ENCODE measurements around the gene FAM98B.

Gene FAM98B

DNA sequence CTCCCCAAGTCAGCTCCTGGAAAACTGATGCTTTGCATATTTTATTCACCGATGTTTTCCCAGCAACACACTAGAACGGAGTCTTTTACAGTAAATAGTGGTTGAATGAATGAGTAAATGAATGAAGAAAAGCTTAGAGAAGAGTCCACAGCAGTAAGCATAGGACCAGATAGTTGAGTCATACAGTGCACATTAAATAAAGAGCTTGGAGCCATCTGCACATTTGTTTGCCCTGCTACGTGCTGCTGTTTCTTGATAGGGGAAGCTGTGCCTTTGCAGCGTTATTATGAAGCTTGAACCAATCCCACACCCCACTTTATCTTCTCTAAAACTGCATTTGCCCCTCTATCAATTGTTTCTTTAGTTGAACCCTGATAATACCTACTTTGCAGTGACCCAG, 1.2 kb downstream of the FAM98B start:
- peak overlapping the region; percentile 69 to 92 (median 88) for H3K4me3 ChIP-seq
- peak overlapping the region; percentile 86 to 97 (median 93) for H3K9ac ChIP-seq
- H4K20me1 ChIP-seq = peaks cover 6 to 58% (median 31%) of the 10 kb centered on the region in 11 experiments; a peak in 17 of 22 replicates
- H3K9me3 ChIP-seq (replicated peaks in 1 of 11) = no peaks in the 10 kb centered on the region
- H3K4me2 ChIP-seq = peak overlapping the region; percentile 77 to 98 (median 94)
- peak overlapping the region in 10 of 11 experiments; percentile 81 to 95 (median 92); a peak in 18 of 22 replicates for H3K27ac ChIP-seq
- H3K4me1 ChIP-seq = peaks cover 14 to 28% (median 22%) of the 10 kb centered on the region in 10 experiments
- peaks cover 0 to 34% (median 18%) of the 10 kb centered on the region in 11 experiments; a peak in 19 of 22 replicates for H3K36me3 ChIP-seq
- H3K27me3 ChIP-seq = no peaks in the 10 kb centered on the region; a peak in 1 of 22 replicates
- TF ChIP-seq Cebpa-rat (IDR thresholded peaks at IDR 0.05) = no peak

DNA sequence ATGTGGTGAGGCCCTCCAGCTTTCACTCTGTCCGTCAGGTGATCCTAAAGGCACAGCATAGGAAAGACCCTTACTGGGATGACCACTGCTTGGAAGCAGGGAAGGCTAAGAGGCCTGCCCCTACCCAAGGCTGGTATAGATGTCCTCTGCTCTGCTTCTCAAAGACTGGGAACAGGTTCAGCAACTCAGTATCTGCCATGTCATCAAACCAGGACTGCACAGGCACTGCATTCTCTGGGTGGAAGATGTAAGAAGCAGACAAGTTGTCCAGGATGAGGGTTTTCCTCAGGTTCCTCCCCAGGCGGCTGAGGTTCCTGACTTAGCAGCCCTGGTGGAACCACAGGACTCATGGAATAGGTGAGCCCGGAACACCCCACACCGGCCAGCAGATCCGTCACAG, 4.7 kb downstream of the FAM98B start:
- Histone ChIP-seq H3K4me3 (no peak overlapping the region), H4K20me1 (peaks cover 12 to 93% (median 66%) of the 10 kb centered on the region in 11 experiments; a peak in 17 of 22 replicates), H3K9ac (no peak overlapping the region), H3K27me3 (no peaks in the 10 kb centered on the region; a peak in 1 of 22 replicates), H3K4me1 (peaks cover 10 to 44% (median 22%) of the 10 kb centered on the region in 10 experiments), H3K9me3 (replicated peaks in 1 of 11) (no peaks in the 10 kb centered on the region), H3K27ac (no peak overlapping the region), H3K4me2 (no peak overlapping the region), H3K36me3 (peaks cover 0 to 34% (median 18%) of the 10 kb centered on the region in 11 experiments; a peak in 19 of 22 replicates)
- no peak for TF ChIP-seq Cebpa-rat (IDR thresholded peaks at IDR 0.05)

DNA sequence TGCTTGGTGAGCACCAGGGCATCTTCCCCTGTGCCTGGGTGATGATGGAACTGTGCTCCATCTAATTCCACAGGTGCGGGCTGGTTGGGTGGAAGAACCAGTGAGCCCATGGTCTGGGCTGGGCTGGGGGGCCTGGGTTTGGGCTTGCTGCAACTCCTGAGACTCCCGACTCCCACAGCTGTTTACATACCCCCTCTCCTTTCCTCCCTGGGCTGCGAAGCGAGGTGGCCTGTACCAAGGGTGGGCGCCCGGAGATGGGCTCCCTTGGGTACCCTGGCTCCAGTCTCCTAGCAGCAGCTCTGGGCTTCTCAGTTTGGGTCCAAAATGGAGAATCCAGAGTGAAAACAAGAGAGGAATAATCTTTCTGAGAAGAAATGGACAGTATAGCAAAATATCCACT, 5.6 kb downstream of the FAM98B start:
- Histone ChIP-seq H3K4me2 (no peak overlapping the region), H3K27me3 (no peaks in the 10 kb centered on the region; a peak in 1 of 22 replicates), H3K4me1 (peaks cover 10 to 44% (median 22%) of the 10 kb centered on the region in 10 experiments), H4K20me1 (peaks cover 12 to 100% (median 74%) of the 10 kb centered on the region in 11 experiments; a peak in 17 of 22 replicates), H3K9me3 (replicated peaks in 1 of 11) (no peaks in the 10 kb centered on the region), H3K9ac (no peak overlapping the region), H3K36me3 (peaks cover 0 to 34% (median 19%) of the 10 kb centered on the region in 11 experiments; a peak in 19 of 22 replicates), H3K27ac (peak overlapping the region in 2 of 11 experiments; percentile 16 to 18; a peak in 1 of 22 replicates), H3K4me3 (no peak overlapping the region)
- no peak for TF ChIP-seq Cebpa-rat (IDR thresholded peaks at IDR 0.05)

DNA sequence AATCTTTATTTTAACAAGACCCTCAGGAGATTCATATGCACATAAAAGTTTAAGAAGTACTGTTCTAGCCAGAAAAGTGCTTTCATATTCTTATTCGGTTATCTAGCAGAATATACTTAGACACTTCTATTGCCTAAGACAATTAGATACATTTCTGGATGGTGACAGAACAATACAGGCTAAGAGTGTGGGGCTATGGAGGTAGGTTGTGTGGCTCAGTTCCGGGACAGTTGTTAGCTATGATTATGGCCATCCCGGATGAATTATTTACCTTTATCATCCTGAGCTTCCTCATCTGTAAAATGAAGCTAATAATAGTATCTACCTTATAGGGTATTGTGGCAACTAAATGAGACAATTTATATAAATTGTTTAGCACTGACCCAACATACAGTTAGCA, 6.6 kb downstream of the FAM98B start:
- Histone ChIP-seq H3K4me1 (peaks cover under 1 to 36% (median 13%) of the 10 kb centered on the region in 10 experiments), H3K4me2 (peak overlapping the region in 6 of 11 experiments; percentile 14 to 69 (median 42); a peak in 9 of 22 replicates), H3K4me3 (no peak overlapping the region), H3K36me3 (peaks cover 0 to 35% (median 19%) of the 10 kb centered on the region in 11 experiments; a peak in 20 of 22 replicates), H3K27me3 (no peaks in the 10 kb centered on the region; a peak in 1 of 22 replicates), H3K9ac (no peak overlapping the region), H3K9me3 (replicated peaks in 1 of 11) (no peaks in the 10 kb centered on the region), H4K20me1 (peaks cover 12 to 99% (median 79%) of the 10 kb centered on the region in 11 experiments; a peak in 17 of 22 replicates), H3K27ac (peak overlapping the region in 3 of 11 experiments; percentile 6 to 48 (median 16); a peak in 5 of 22 replicates)
- no peak for TF ChIP-seq Cebpa-rat (IDR thresholded peaks at IDR 0.05)

DNA sequence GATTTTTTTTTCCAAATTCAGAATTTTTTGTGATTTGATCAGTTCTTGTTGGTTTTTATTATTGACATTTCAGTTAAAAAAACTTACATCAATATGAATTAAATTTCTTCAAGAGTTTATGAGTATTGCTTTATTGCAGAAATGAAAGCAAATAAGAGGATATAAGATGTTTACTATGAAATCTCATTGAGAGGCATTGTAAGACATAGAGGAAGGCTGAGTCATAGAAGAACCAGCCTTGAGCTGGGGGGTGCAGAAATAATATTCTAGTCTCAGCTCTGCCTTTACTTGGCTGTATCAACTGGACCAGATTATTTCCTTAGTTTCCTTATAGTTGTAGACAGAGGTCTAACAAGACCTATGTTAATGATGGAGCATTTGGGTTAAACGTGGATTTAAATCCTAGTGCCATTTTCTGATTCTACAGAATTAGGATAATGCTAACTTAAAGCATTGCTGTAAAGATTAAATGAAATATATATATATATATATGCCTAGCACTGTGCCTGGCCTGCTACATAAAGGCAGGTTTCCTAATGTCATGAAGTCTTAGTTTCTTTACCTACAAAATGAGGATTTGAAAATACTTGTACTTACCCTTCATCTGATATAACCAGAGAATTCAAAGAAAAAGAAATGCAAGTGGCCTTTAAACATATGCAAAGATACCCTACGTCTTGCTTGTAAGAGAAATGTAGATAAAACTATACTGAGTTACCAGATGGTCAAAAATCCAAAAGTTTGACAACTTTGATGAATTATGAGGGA, 7.3 kb downstream of the FAM98B start:
- Histone ChIP-seq H3K4me2 (peak overlapping the region in 6 of 11 experiments; percentile 27 to 69 (median 41); a peak in 9 of 22 replicates), H3K36me3 (peaks cover 0 to 42% (median 21%) of the 10 kb centered on the region in 11 experiments; a peak in 20 of 22 replicates), H3K9me3 (replicated peaks in 1 of 11) (no peaks in the 10 kb centered on the region), H3K27ac (peak overlapping the region in 2 of 11 experiments; percentile 16 to 48; a peak in 4 of 22 replicates), H3K9ac (no peak overlapping the region), H3K4me1 (peaks cover 0 to 29% (median 10%) of the 10 kb centered on the region in 10 experiments; a peak in 11 of 20 replicates), H3K4me3 (no peak overlapping the region), H4K20me1 (peaks cover 12 to 99% (median 79%) of the 10 kb centered on the region in 11 experiments; a peak in 17 of 22 replicates), H3K27me3 (no peaks in the 10 kb centered on the region; a peak in 1 of 22 replicates)
- no peak for TF ChIP-seq Cebpa-rat (IDR thresholded peaks at IDR 0.05)

DNA sequence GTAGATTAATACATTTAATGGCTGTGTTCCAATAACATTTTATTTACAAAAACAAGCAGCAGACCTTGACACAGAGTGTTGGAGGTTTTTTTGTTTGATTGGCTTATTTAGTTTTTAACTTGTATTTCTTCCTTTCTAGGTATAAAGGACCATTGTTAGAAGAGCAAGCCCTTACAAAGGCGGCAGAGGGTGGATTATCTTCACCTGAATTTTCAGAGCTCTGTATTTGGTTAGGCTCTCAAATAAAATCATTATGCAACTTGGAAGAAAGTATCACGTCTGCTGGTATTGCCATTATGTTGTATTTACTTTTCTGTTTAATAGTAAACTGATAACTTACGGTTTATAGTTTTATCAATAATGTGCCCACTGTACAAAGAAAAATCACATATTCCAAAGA, 10.0 kb downstream of the FAM98B start:
- Histone ChIP-seq H3K9me3 (replicated peaks in 1 of 11) (no peaks in the 10 kb centered on the region), H3K4me2 (no peak overlapping the region), H4K20me1 (peaks cover 12 to 89% (median 60%) of the 10 kb centered on the region in 11 experiments; a peak in 17 of 22 replicates), H3K4me3 (no peak overlapping the region), H3K36me3 (peaks cover 5 to 43% (median 31%) of the 10 kb centered on the region in 11 experiments; a peak in 20 of 22 replicates), H3K4me1 (peaks cover 0 to 26% (median 10%) of the 10 kb centered on the region in 10 experiments; a peak in 11 of 20 replicates), H3K27me3 (no peaks in the 10 kb centered on the region; a peak in 1 of 22 replicates), H3K9ac (no peak overlapping the region), H3K27ac (no peak overlapping the region)
- TF ChIP-seq Cebpa-rat (IDR thresholded peaks at IDR 0.05) = no peak

DNA sequence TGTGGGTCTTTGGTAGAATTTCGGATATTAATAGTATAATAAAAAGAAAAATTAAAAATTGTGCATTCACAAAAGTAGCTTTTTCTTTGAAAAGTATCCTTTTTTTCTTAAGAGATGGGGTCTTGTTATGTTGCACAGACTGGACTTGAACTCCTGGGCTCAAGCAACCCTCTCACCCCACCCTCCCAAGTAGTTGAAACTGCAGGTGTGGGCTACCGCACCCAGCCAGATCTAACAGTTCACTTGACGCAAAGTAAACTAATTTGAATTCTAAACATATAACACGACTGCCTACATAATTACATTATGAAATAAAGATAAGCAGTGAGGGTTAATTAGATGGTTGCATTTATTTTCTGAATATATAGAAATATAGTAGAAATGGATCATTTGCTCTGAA, 10.7 kb downstream of the FAM98B start:
- H3K27me3 ChIP-seq = no peaks in the 10 kb centered on the region
- H3K4me2 ChIP-seq = no peak overlapping the region
- H3K9ac ChIP-seq = no peak overlapping the region
- no peak for TF ChIP-seq Cebpa-rat (IDR thresholded peaks at IDR 0.05)
- peaks cover 4 to 43% (median 31%) of the 10 kb centered on the region in 11 experiments; a peak in 16 of 22 replicates for H3K36me3 ChIP-seq
- no peak overlapping the region for H3K27ac ChIP-seq
- peaks cover 0 to 24% (median 10%) of the 10 kb centered on the region in 10 experiments; a peak in 11 of 20 replicates for H3K4me1 ChIP-seq
- no peaks in the 10 kb centered on the region for H3K9me3 ChIP-seq (replicated peaks in 1 of 11)
- no peak overlapping the region for H3K4me3 ChIP-seq
- H4K20me1 ChIP-seq = peaks cover 5 to 81% (median 52%) of the 10 kb centered on the region in 11 experiments; a peak in 16 of 22 replicates

DNA sequence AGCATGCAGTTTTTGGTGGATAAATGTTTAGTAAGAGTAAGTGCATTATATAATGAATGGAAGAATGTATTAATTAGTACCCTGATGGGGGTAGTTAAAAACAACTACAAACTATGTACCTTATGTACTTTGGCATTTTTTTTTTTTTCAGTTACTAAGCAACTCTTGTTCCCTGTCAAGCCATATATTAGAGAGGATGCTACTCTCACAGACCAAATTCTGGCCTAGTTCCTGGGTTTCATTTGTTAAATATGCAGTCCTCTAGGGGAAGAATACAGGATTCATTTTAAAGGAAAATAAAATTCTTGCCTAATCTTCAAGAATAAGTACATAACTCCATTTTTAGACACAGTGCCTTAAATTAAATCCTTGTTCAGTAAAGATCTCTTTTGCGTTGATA, 16.9 kb downstream of the FAM98B start:
- no peaks in the 10 kb centered on the region for H3K27me3 ChIP-seq
- H3K4me2 ChIP-seq = no peak overlapping the region
- no peaks in the 10 kb centered on the region for H3K9me3 ChIP-seq (replicated peaks in 1 of 11)
- H4K20me1 ChIP-seq = peaks cover 0 to 20% (median 0%) of the 10 kb centered on the region in 11 experiments; a peak in 3 of 22 replicates
- no peak overlapping the region for H3K9ac ChIP-seq
- H3K27ac ChIP-seq = no peak overlapping the region
- no peak for TF ChIP-seq Cebpa-rat (IDR thresholded peaks at IDR 0.05)
- no peaks in the 10 kb centered on the region; a peak in 1 of 20 replicates for H3K4me1 ChIP-seq
- H3K4me3 ChIP-seq = no peak overlapping the region
- peaks cover 33 to 99% (median 69%) of the 10 kb centered on the region in 11 experiments; a peak in 21 of 22 replicates for H3K36me3 ChIP-seq

DNA sequence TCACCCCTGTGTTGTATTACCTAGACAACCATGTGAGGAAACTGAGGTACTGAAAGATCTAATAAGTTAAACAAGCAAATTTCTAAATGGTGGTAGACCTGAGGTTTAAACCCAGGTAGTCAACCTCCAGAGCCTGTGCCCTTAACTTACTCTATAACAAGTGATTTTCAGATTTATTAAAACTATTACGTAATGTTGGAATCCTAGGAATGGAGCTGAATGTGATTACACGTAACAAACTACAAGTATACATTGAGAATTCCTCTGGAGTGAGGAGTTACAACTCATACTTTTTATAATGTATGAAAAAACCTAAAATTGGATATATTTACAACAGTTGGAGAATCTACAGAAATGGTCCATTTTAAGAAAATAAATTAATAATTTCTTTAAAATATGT, 18.0 kb downstream of the FAM98B start:
- H3K36me3 ChIP-seq = peaks cover 41 to 99% (median 66%) of the 10 kb centered on the region in 11 experiments; a peak in 21 of 22 replicates
- H3K4me3 ChIP-seq = no peak overlapping the region
- H3K9ac ChIP-seq = no peak overlapping the region
- no peak overlapping the region for H3K4me2 ChIP-seq
- H3K27ac ChIP-seq = no peak overlapping the region
- peaks cover 0 to 11% (median 0%) of the 10 kb centered on the region in 11 experiments; a peak in 1 of 22 replicates for H4K20me1 ChIP-seq
- TF ChIP-seq Cebpa-rat (IDR thresholded peaks at IDR 0.05) = peak in 1 of 11 experiments; percentile 50; a peak in 1 of 22 replicates
- no peaks in the 10 kb centered on the region for H3K4me1 ChIP-seq
- H3K27me3 ChIP-seq = no peaks in the 10 kb centered on the region
- no peaks in the 10 kb centered on the region for H3K9me3 ChIP-seq (replicated peaks in 1 of 11)

Measured in BLaER1 treated with 17β-estradiol and CSF1 and Interleukin-3, amounts not matched to agents 10 nM and 100 nM (cell line).